Uterus (tissue), 2 donors: ENCODE results near the gene MGRN1.

Source experiments
- POLR2A ChIP-seq, 2 donors: fragments of 450-650 bp; IDR thresholded peaks; one replicate each; pipeline ENCODE4 v1.6.1; 2016; ENCODE audit warnings: antibody characterized with exemption in 2 of 2, mild to moderate bottlenecking in 1 of 2, moderate library complexity in 1 of 2
- TF ChIP-seq, protein P1 (sequence below), 4 experiments: fragments of 200-600 bp in 2 of 4; fragments of 450-650 bp in 2 of 4; sonication (generic) in 2 of 4; IDR thresholded peaks; one replicate each; pipeline ENCODE4 v1.5.1; 2016 to 2019; ENCODE audit warnings: antibody characterized with exemption in 4 of 4, mild to moderate bottlenecking in 2 of 4, moderate library complexity in 1 of 4

GRCh38 chr16:4652561-4652960 lies 27.9 kb downstream of the MGRN1 start:
- no peak for TF ChIP-seq POLR2A (IDR thresholded peaks at IDR 0.05)
- TF ChIP-seq, protein P1, sequence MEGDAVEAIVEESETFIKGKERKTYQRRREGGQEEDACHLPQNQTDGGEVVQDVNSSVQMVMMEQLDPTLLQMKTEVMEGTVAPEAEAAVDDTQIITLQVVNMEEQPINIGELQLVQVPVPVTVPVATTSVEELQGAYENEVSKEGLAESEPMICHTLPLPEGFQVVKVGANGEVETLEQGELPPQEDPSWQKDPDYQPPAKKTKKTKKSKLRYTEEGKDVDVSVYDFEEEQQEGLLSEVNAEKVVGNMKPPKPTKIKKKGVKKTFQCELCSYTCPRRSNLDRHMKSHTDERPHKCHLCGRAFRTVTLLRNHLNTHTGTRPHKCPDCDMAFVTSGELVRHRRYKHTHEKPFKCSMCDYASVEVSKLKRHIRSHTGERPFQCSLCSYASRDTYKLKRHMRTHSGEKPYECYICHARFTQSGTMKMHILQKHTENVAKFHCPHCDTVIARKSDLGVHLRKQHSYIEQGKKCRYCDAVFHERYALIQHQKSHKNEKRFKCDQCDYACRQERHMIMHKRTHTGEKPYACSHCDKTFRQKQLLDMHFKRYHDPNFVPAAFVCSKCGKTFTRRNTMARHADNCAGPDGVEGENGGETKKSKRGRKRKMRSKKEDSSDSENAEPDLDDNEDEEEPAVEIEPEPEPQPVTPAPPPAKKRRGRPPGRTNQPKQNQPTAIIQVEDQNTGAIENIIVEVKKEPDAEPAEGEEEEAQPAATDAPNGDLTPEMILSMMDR (IDR thresholded peaks at IDR 0.05), result no peak
